Measurements from ENCODE around the gene LINGO1. TPM values are rescaled to one million over a fixed set of nuclear protein-coding genes. Genes with fewer than 3 reads are reported as not detected.

LINGO1 gene
- total and polyA plus RNA-seq, 2 of the 8 experiments (the other 6 are each of a cell fraction or from before 2014, with no cell fraction given): 57.1 to 114 TPM

DNA sequence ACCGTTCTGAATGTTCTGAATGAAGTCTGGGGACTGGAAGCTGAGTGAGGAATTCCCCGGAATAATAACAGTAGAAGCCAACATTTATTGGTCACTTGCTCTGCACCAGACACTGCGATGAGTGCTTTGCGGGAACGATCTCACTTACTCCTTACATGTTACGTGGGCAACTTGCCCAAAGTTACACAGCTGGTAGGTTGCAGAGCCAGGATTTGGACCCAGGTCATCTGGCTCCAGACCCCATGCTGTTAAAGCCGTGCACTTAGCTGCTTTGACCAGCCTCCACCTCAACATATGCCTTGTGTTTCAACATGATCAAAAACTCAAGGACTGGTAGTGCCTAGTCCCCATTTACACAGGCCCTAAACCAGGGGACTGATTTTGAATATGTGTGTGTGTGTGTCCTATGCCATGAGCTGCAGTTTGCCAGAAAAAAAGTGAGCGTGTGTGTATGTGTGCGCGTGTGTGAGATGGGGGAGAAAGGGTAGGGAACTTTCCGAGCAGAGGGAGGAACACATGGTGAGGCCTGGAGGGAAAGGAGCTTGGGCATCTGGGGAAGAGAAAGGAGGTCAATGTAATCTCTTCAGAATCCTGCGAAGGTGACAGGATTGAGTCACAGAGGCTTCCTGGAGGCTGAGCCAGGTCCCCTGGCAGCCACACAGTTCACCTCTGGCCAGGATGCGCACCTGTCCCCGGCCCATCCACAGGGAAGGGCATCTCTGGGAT is 28.9 kb downstream of the LINGO1 start:
- peak overlapping the region; percentile 59 to 65 for H3K4me2 ChIP-seq (ENCODE audit: insufficient read depth in 1 of 2, low read depth in 2 of 2, low read length in 2 of 2)
- H2BK12ac ChIP-seq (ENCODE audit: low read depth, low read length): peak overlapping the region; percentile 18; the same call in 1 of the 2 replicates
- no peak overlapping the region for H3K27ac ChIP-seq (ENCODE audit: low read depth, low read length)
- FAIRE-seq: no peak
- no peak overlapping the region for H3K14ac ChIP-seq (ENCODE audit: insufficient read length)
- no peak overlapping the region for H2AFZ ChIP-seq (ENCODE audit: low read length)
- WGBS, 2 experiments (ENCODE audit: extremely low coverage in 1 of 2, insufficient coverage in 1 of 2, insufficient read length in 1 of 2, insufficient replicate concordance in 2 of 2, low coverage in 1 of 2, low lambda C conversion rate in 2 of 2, missing lambda C conversion rate in 1 of 2): 79% methylated on average over 14 of the region's 14 CpGs; no CpG with 5 or more reads in 1 of the 2 experiments
- H4K8ac ChIP-seq (ENCODE audit: extremely low read depth, insufficient read depth, low read length): no peak overlapping the region; the same call in 1 of the 2 replicates
- no peak overlapping the region for H3K9ac ChIP-seq (replicated peaks in 1 of 4; ENCODE audit: extremely low read depth in 1 of 4, low read depth in 3 of 4, low read length in 3 of 4)
- no peak overlapping the region for H3K4ac ChIP-seq (replicated peaks; ENCODE audit: insufficient read length, low read depth, low read length)
- H4K91ac ChIP-seq (replicated peaks; ENCODE audit: insufficient read length, low read length): no peak overlapping the region
- no peaks in the 10 kb centered on the region for H3K79me1 ChIP-seq (ENCODE audit: low read depth, low read length)
- H3K23me2 ChIP-seq (ENCODE audit: low read depth, low read length): peaks cover 4% of the 10 kb centered on the region; the same call in 1 of the 2 replicates
- H3K9me3 ChIP-seq (ENCODE audit: insufficient read depth in 2 of 2, low read depth in 1 of 2, low read length in 1 of 2): no peaks in the 10 kb centered on the region
- no peak overlapping the region for H3K23ac ChIP-seq (ENCODE audit: insufficient read length)
- H2AK5ac ChIP-seq (ENCODE audit: low read depth, low read length): peak overlapping the region; percentile 70
- no peak overlapping the region for H3K18ac ChIP-seq (ENCODE audit: extremely low read depth, low read length)
- H3K27me3 ChIP-seq (replicated peaks in 1 of 4; ENCODE audit: control insufficient read depth in 3 of 4, extremely low read depth in 1 of 4, insufficient read depth in 3 of 4, low read length in 3 of 4): no peaks in the 10 kb centered on the region
- H2BK15ac ChIP-seq (ENCODE audit: low read length): no peak overlapping the region
- no peaks in the 10 kb centered on the region for H3K79me2 ChIP-seq (ENCODE audit: control insufficient read depth in 1 of 2, insufficient read depth in 2 of 2, low read length in 2 of 2)
- H4K20me1 ChIP-seq (replicated peaks in 1 of 2; ENCODE audit: control insufficient read depth in 1 of 2, insufficient read depth in 2 of 2, low read length in 2 of 2): no peaks in the 10 kb centered on the region
- TF ChIP-seq POLR2AphosphoS5 (IDR thresholded peaks at IDR 0.05; ENCODE audit: low read depth, low read length) (no peak), BACH1 (IDR thresholded peaks at IDR 0.05; ENCODE audit: low read length) (no peak), RNF2 (IDR thresholded peaks at IDR 0.05; ENCODE audit: borderline replicate concordance, low read depth, low read length, missing control alignments, poor library complexity, severe bottlenecking) (no peak), BRCA1 (IDR thresholded peaks at IDR 0.05; ENCODE audit: low read depth, low read length) (no peak), MAFK (IDR thresholded peaks at IDR 0.05; ENCODE audit: low read depth, low read length) (no peak), TBP (IDR thresholded peaks at IDR 0.05; ENCODE audit: low read depth, low read length) (no peak), RFX5 (IDR thresholded peaks at IDR 0.05; ENCODE audit: borderline replicate concordance, low read depth, low read length) (no peak), POU5F1 (IDR thresholded peaks at IDR 0.05; ENCODE audit: low read depth, low read length) (no peak), RAD21 (IDR thresholded peaks at IDR 0.05 in 1 of 2, conservative IDR thresholded peaks at IDR 0.05 in 1 of 2; ENCODE audit: low read depth in 2 of 2, low read length in 2 of 2) (no peak)
- no peak for DNase-seq (ENCODE audit: low read depth in 1 of 2, low spot score in 2 of 2)
- no peak overlapping the region for H4K5ac ChIP-seq (ENCODE audit: insufficient read length, low read depth, low read length)
- no peak overlapping the region for H3K56ac ChIP-seq (replicated peaks; ENCODE audit: insufficient read length, low read depth, low read length)
- H3K4me1 ChIP-seq (replicated peaks in 1 of 4; ENCODE audit: control insufficient read depth in 3 of 4, insufficient read depth in 4 of 4, low read length in 3 of 4): peaks cover 4 to 27% (median 17%) of the 10 kb centered on the region in 4 experiments
- H2BK5ac ChIP-seq (ENCODE audit: low read depth, low read length): no peak overlapping the region
- no peak overlapping the region for H2BK120ac ChIP-seq (replicated peaks; ENCODE audit: low read depth, low read length)
- CTCF ChIA-PET (ENCODE audit: partially characterized antibody): interaction anchor here (0.6 to 17.9 kb wide), 16 partner anchors 8 to 509 kb away, joined by 3 to 161 read pairs (median 4); no protein-coding TSS in a partner anchor
- peak overlapping the region in 2 of 4 experiments; percentile 24 to 46; a peak in 3 of 8 replicates for H3K4me3 ChIP-seq (ENCODE audit: extremely low read depth in 1 of 4, insufficient read depth in 2 of 4, low read depth in 3 of 4, low read length in 4 of 4)
- H3K36me3 ChIP-seq (ENCODE audit: control insufficient read depth in 2 of 4, insufficient read depth in 4 of 4, low read length in 3 of 4): no peaks in the 10 kb centered on the region
- H2BK20ac ChIP-seq (ENCODE audit: low read length): no peak overlapping the region
- POLR2A ChIA-PET (ENCODE audit: partially characterized antibody): interaction anchor here (0.6 to 6.0 kb wide), 6 partner anchors 12 to 1256 kb away, joined by 3 to 40 read pairs (median 9); partner anchors contain the start of gene LINGO1

Measured in H1 (cell line).